ENCODE results near the gene SPTLC1. TPM values are rescaled to one million over a fixed set of nuclear protein-coding genes. Genes with fewer than 3 reads are reported as not detected.

SPTLC1 gene
- total and polyA plus RNA-seq, 10 of the 15 experiments (the other 5 are each of a cell fraction or from before 2014, with no cell fraction given), result 38.0 to 68.7 (median 52.8) TPM

- no peak overlapping the region for H3K4me2 ChIP-seq (ENCODE audit: control insufficient read depth, insufficient read depth)
- H3K9me3 ChIP-seq (replicated peaks; ENCODE audit: control insufficient read depth, insufficient read depth, low read length), result no peaks in the 10 kb centered on the region
- no TSS peak for BruUV-seq (replicated peaks)
- ChIA-PET SMC1A (ENCODE audit: uncharacterized antibody, unreplicated experiment) (no interaction called here), POLR2A (no interaction called here), RAD21 (ENCODE audit: unreplicated experiment) (no interaction called here), CTCF (no interaction called here)
- DNase-seq (ENCODE audit: low read depth, low spot score), result no peak
- in situ Hi-C loops (cut with MboI) (no loop called here), intact Hi-C loops (cut with micrococcal nuclease; ENCODE audit: unreplicated experiment) (no loop called here)
- no peaks in the 10 kb centered on the region for H3K36me3 ChIP-seq (ENCODE audit: control insufficient read depth in 2 of 2, insufficient read depth in 2 of 2, low read length in 1 of 2)
- ATAC-seq, result no peak
- H3K4me1 ChIP-seq (ENCODE audit: control insufficient read depth, insufficient read depth, low read length), result no peaks in the 10 kb centered on the region
- H3K79me2 ChIP-seq (ENCODE audit: control insufficient read depth, insufficient read depth, low read length), result no peaks in the 10 kb centered on the region
- H3K9ac ChIP-seq (ENCODE audit: control insufficient read depth, insufficient read depth, low read length), result no peak overlapping the region
- H3K4me3 ChIP-seq, result no peak overlapping the region
- H4K20me1 ChIP-seq (ENCODE audit: control insufficient read depth, insufficient read depth), result no peaks in the 10 kb centered on the region
- no peak for TF ChIP-seq SUZ12 (IDR thresholded peaks at IDR 0.05; ENCODE audit: unreplicated experiment)
- no peak for TF ChIP-seq ATF2 (IDR thresholded peaks at IDR 0.05; ENCODE audit: low read length)
- no peak for TF ChIP-seq FOXK2 (IDR thresholded peaks at IDR 0.05)
- TF ChIP-seq EP300 (IDR thresholded peaks at IDR 0.05; ENCODE audit: borderline replicate concordance in 1 of 2, control insufficient read depth in 1 of 2, low read depth in 2 of 2, low read length in 2 of 2), result no peak
- TF ChIP-seq, protein P1, sequence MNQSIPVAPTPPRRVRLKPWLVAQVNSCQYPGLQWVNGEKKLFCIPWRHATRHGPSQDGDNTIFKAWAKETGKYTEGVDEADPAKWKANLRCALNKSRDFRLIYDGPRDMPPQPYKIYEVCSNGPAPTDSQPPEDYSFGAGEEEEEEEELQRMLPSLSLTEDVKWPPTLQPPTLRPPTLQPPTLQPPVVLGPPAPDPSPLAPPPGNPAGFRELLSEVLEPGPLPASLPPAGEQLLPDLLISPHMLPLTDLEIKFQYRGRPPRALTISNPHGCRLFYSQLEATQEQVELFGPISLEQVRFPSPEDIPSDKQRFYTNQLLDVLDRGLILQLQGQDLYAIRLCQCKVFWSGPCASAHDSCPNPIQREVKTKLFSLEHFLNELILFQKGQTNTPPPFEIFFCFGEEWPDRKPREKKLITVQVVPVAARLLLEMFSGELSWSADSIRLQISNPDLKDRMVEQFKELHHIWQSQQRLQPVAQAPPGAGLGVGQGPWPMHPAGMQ (IDR thresholded peaks at IDR 0.05; ENCODE audit: borderline replicate concordance), result no peak
- TF ChIP-seq ELK1 (IDR thresholded peaks at IDR 0.05; ENCODE audit: low read depth, low read length), result no peak
- no peak for TF ChIP-seq SPI1 (IDR thresholded peaks at IDR 0.05; ENCODE audit: borderline replicate concordance, insufficient read depth, low read depth, low read length)
- H3K27ac ChIP-seq (ENCODE audit: control insufficient read depth, insufficient read depth), result no peak overlapping the region
- no peak overlapping the region for H2AFZ ChIP-seq (ENCODE audit: control insufficient read depth, low read depth, low read length)
- no peaks in the 10 kb centered on the region for H3K27me3 ChIP-seq (replicated peaks in 1 of 2; ENCODE audit: control insufficient read depth in 2 of 2, insufficient read depth in 2 of 2, low read length in 1 of 2)
- FAIRE-seq, result no peak
- WGBS (ENCODE audit: insufficient coverage, insufficient replicate concordance, low lambda C conversion rate, missing lambda C conversion rate), result 64% methylated on average over 20 of the region's 20 CpGs
Measured at GRCh38 chr9:91991721-91992341, 123.4 kb downstream of the SPTLC1 start.

All from GM12878 (cell line).